ENCODE measurements around the gene NCOA3. TPM values are rescaled to one million over a fixed set of nuclear protein-coding genes. Genes with fewer than 3 reads are reported as not detected.

The NCOA3 gene
- total RNA-seq, 3 donors from 2014 or later = 22.8 to 28.8 (median 24.7) TPM

- intact Hi-C loops (cut with DNase I, micrococcal nuclease) = no loop called here
These were observed 43.8 kb downstream of the NCOA3 start for GRCh38 chr20:47545499-47545898.

GRCh38 chr20:47546184-47547033 lies 44.7 kb downstream of the NCOA3 start:
- no peak for TF ChIP-seq CTCF (IDR thresholded peaks at IDR 0.05)
- Histone ChIP-seq H3K9me3 (no peaks in the 10 kb centered on the region), H3K4me3 (no peak overlapping the region), H3K36me3 (ENCODE audit: low read depth) (no peaks in the 10 kb centered on the region), H3K4me1 (ENCODE audit: low read depth) (no peaks in the 10 kb centered on the region)
- no peak for DNase-seq
- no peak for ATAC-seq
- intact Hi-C loops (cut with DNase I, micrococcal nuclease) = no loop called here

More at GRCh38 chr20:47545499-47545898, 43.8 kb downstream of the NCOA3 start:
- ATAC-seq (no peak), DNase-seq (no peak)
- H3K36me3 ChIP-seq (ENCODE audit: low read depth) = no peaks in the 10 kb centered on the region
- no peak for TF ChIP-seq CTCF (IDR thresholded peaks at IDR 0.05)
- no peak overlapping the region for H3K4me3 ChIP-seq
- H3K4me1 ChIP-seq (ENCODE audit: low read depth) = no peaks in the 10 kb centered on the region
- no peaks in the 10 kb centered on the region for H3K9me3 ChIP-seq

GRCh38 chr20:47547034-47547387 lies 45.3 kb downstream of the NCOA3 start:
- DNase-seq = no peak
- H3K36me3 ChIP-seq (ENCODE audit: low read depth) = no peaks in the 10 kb centered on the region
- H3K9me3 ChIP-seq = no peaks in the 10 kb centered on the region
- ATAC-seq = no peak
- H3K4me3 ChIP-seq = no peak overlapping the region
- no peak for TF ChIP-seq CTCF (IDR thresholded peaks at IDR 0.05)
- intact Hi-C loops (cut with DNase I, micrococcal nuclease) = no loop called here
- H3K4me1 ChIP-seq (ENCODE audit: low read depth) = no peaks in the 10 kb centered on the region

- DNase-seq (no peak), ATAC-seq (no peak)
- Histone ChIP-seq H3K36me3 (ENCODE audit: low read depth) (no peaks in the 10 kb centered on the region), H3K4me1 (ENCODE audit: low read depth) (no peaks in the 10 kb centered on the region), H3K4me3 (no peak overlapping the region), H3K9me3 (no peaks in the 10 kb centered on the region)
- intact Hi-C loops (cut with DNase I, micrococcal nuclease) = no loop called here
- no peak for TF ChIP-seq CTCF (IDR thresholded peaks at IDR 0.05)
These were observed 48.0 kb downstream of the NCOA3 start for GRCh38 chr20:47549671-47550070.

- intact Hi-C loops (cut with DNase I, micrococcal nuclease) = no loop called here
- Histone ChIP-seq H3K4me3 (no peak overlapping the region), H3K36me3 (ENCODE audit: low read depth) (no peaks in the 10 kb centered on the region), H3K4me1 (ENCODE audit: low read depth) (no peaks in the 10 kb centered on the region), H3K9me3 (no peaks in the 10 kb centered on the region)
- ATAC-seq = no peak
- no peak for DNase-seq
- no peak for TF ChIP-seq CTCF (IDR thresholded peaks at IDR 0.05)
These were observed 49.5 kb downstream of the NCOA3 start for GRCh38 chr20:47551222-47551621.

Data from mucosa of descending colon (tissue), 3 donors.